EL (cell line): ENCODE data around the gene ELMO2.
A peak's percentile ranks its signal among the peaks of the same experiment; 100 is the strongest.

Experiments used
- DNase-seq: peaks from one replicate; pipeline ENCODE4 v3.0.0-alpha.2; 2016

The ELMO2 gene, protein sequence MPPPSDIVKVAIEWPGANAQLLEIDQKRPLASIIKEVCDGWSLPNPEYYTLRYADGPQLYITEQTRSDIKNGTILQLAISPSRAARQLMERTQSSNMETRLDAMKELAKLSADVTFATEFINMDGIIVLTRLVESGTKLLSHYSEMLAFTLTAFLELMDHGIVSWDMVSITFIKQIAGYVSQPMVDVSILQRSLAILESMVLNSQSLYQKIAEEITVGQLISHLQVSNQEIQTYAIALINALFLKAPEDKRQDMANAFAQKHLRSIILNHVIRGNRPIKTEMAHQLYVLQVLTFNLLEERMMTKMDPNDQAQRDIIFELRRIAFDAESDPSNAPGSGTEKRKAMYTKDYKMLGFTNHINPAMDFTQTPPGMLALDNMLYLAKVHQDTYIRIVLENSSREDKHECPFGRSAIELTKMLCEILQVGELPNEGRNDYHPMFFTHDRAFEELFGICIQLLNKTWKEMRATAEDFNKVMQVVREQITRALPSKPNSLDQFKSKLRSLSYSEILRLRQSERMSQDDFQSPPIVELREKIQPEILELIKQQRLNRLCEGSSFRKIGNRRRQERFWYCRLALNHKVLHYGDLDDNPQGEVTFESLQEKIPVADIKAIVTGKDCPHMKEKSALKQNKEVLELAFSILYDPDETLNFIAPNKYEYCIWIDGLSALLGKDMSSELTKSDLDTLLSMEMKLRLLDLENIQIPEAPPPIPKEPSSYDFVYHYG

DNA sequence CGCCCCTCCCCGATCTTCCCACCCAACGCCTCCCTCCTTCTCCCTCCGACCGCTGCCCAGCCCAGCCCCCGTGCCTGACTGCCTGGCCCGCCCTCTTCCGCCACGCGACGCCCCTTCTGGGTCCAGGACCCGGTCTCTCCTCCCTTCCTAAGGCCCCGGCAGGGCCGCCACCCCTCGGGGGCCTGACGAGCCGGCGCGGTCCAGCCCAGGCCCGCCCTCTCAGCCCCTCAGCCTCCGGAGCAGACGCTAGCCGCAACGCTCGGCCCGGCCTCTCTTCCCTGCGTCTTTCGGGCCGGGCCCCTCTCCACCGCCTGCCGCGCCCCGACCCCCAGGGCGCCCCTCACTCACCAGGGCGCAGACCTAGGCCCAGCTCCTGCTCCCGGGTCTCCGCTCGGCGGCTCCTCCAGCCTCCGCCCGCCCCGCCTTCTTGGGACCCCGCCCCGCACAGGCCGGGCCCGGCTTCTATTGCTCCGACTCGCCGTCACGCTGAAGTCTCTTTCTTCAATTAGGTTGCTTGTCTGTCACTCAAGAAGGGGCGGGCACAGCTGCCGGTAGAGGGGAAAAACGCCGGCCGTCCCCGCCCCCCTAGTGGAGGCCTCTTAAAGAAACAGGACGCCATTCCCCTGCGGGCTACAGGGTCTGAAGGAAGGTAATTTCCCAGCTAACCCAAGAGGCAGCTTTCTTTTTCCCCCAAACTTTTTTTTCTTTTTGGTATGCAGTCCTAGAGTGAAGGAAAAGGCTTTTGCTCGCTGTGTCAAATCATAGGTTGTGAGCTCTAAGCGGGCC lies at the start of gene ELMO2:
ELMO2 (minus strand) TSS at position 416 of the 786 bp plus-strand sequence. CDS start 12,133 bp downstream, outside the sequence.
- DNase-seq: peak; percentile 97

DNA sequence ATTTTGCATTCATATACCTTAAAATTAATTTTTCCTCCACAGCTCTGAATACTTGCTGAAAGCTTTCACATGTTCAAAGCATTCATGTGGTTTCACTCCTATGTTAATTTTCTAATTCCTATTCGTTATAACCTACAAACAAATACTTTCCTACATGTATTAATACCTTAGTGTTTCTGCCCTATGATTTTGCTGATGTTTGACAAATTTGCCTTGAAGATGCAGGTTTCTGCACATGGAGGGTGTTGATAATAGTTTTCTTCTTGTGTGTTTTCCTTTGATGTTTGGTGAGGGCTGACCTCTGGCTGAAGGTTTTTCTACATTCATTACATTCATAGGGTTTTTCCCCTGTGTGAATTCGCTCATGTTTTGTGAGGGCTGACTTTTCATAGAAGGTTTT lies 49.3 kb upstream of the ELMO2 start:
- no peak for DNase-seq

DNA sequence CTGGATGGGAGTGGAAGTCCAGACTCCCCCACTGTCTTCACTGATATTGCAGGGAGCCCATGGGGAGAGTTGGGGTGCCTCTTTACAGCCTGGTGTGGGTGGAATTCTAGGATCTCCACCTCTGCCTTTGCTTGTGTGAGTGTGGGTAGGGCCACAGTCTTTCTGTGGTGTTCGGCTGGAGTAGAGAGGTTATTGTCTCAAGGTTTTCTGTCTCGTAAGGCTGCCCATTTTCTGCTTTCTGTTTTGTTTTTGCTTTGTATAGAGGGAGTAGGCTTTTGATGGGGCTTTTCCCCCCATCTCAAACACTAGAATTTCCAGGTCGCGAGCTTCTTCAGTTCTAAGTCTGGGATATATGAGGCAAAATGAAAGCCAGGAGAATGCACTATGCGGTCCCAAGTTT lies 40.4 kb upstream of the ELMO2 start:
- no peak for DNase-seq

DNA sequence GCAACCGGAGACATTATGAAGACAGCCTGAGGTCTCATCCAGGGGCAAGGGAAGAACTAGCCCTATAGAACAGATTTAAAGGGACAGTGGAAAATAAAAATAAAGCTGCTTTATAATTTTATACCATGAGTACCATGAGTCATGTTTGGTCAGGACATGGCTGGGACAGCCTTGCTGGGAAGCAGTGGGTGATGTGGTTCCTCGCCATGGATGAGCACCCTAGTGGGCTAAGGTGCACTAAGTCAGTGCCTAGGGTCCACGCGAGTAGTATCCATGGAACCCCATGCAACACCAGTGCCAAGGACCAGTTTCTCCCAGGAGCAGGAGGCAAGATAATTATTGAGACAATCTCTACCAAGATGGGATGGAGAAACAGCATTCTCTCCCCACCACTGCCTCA lies 33.4 kb upstream of the ELMO2 start:
- no peak for DNase-seq

DNA sequence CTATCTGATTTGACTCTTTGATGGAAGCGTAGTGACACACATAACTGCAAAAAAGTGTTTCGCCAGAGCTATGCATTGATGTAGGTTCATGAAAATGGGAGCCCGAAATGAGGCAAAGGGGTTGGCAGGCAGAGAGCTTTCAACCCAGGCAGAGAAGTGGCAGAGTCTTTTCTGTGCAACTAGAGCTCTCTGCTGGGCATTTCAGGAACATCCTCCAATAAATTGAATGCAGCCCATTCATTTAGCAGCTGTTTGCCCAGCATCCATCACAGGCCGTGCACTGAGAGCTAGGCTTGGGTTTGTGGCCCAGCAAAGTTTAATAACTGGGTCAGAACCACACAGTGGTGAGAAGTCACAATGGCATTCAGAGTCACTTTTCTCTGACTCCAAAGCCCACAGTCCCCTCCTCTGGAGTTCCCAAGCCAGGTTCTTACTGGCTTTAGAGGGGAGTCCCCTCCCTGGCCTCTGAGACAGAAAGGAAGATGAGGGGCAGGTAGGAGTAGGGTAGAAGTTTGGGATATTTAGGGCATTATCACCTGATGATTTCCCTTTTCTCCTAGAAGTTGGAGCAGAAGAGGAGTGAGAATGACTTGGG lies 31.8 kb upstream of the ELMO2 start:
- DNase-seq: peak; percentile 37

DNA sequence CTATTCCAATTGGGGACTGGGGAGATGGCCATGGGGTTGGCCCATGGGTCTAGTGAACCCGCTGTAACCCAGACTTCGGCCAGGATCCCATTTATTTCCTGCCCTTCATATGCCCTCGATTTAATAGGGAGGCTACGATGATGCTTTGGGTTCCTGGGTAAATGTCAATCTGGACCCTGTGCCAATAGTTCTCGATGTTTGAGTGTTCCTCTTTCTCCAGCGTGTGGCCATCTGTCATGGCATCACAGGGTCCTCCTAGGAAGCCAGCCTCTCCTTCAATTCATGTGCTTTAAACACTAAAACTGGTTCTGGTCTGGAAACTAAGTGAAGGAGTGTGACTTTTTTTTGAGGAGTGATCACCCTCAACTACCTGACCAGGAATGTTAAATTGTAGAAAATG lies 28.7 kb upstream of the ELMO2 start:
- no peak for DNase-seq

DNA sequence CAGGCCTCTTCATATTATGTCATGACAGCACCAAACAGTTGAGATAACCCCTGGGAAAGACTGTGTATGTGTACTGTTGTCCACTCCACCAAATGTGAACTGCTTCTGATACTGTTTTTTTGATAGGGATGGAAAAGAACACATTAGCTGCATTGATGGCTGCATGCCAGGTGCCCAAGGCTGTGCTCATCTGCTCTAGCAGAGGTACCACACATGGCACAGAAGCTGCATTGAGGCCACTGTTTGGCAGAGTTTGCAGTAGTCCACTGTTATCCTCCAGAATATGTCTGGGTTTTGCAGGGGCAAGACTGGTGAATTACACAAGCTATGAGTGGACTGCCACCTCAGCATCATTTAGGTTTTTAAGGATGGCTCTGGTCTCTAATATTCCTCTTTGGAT lies 28.2 kb upstream of the ELMO2 start:
- no peak for DNase-seq

DNA sequence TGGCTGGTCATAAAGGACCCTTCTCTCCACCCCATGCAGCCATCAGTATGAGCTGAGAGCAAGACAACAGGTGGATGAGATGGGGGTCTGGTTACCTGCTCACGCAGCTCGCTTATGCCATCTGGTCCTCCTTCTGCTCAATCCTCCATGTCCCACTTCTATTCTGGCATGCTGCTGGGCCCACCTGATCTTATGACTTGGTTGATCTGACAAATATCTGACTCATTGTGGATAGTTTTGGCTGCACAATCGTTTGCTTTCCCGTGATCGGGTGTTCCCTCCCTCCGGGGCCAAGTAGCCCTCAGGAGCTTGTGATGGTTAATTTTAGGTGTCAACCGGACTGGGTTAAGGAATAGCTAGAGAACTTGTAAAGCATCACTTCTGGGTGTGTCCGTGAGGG lies 26.6 kb upstream of the ELMO2 start:
- no peak for DNase-seq

DNA sequence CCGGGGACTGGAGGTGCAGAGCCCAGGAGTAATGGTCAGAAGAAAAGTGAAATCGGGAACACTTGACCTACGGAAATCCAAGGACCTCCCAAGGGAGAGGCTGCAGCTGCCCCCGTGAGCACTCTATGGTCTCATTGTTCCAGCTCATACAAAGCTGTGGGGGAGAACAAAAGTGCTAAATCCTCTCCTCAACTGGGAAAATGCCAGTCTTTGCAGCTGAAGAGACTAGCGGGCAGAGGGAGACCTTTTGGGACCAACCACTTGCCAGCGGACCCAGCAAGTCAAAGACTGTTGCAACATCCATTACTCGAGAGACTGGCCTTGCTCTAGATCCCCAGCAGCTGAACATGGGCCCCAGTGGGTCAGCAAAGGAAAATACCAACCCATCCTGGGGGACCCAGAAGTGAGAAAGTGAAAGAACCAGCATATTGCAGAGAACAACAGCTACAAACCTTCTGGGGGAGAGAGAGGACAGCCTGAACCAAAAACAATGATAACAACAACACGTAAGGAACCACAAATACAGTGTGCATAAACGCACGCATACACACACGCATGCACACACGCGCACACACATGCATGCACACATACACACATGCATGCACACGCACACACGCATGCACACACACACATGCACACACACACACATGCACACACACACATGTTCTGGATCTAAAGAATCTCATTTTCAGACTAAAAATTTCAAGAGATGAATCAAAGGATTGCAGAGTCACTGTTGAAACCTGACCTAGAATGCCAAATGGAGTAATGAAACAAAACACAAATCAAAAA lies 24.7 kb upstream of the ELMO2 start:
- no peak for DNase-seq

DNA sequence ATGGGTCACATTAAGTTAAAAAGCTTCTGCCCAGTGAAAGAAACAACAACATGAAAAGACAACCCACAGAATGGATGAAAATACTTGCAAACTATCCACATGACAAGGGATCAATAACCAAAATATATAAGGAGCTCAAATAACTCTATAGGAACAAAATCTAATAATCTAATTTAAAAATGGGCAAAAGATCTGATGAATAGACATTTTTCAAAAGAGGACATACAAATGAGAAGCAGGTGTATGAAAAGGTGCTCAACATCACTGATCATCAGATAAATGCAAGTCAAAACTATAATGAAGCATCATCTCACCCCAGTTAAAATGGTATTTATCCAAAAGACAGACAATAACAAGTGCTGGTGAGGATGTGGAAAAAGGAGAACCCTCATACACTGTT lies 21.0 kb upstream of the ELMO2 start:
- no peak for DNase-seq

DNA sequence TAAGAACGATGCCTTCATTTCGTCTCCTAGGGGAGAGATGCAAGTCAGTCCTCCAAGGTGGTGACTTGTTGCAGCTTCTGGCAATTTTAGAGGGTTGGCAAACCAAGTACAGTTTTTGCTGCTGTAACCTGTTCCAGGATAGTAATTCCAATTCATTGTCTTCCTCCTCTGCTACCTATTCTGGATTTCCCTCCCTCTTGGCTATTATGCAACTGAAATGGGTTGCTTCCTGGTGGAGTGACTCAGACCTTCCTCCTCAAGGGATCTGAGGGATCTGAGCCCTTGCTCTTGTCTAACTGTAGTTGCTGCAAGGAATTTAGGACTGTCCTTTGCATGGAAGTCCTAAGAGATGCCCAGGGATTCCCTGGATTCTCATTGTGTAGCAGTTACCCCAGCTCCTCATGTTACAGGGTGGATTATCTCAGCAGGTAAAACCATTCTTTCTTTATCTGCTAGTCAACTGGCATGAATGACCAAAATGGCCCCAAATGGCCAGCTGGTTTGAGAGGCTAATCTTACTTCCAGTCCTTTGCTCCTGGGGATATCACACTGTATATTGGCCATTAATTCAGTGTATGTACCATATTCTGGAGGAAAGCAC lies 17.6 kb upstream of the ELMO2 start:
- DNase-seq: no peak

DNA sequence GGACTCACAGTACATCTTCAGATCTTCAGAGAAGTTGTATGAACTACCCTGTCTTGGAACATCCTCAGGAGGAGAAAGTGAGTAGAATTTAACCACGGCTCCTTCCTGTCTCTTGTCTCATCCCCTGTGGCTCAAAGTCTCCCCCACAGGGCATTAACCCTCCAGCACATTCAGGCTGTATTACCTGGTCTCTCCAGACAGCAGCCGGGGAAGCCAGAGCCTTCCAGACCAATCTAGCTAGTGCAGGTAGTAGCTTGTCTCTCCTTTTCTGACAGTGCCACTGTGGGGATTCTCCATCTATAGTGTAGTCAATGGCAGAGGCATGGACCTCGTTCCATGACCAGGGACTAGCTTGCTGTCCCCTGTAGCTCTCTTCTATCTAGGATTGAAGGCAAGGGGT lies 16.9 kb upstream of the ELMO2 start:
- DNase-seq: no peak

DNA sequence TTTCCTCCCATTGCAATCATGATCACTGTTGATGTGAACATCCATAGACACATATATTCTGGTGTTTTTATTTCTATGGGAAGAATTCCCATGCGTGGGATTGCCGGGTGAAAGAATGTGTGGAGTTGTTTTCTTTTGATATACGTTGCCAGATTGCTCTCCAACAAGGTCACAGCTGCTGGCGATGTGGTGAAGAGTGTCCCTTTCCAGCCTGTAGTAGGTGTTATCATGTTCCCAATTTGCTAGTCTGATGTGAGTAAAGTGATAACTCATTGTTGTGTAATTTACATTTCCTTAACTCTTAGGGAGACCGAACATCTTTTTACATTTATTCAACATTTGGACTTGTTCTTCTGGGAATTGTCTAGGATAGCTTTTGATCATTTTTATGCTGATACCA lies 14.5 kb upstream of the ELMO2 start:
- no peak for DNase-seq

DNA sequence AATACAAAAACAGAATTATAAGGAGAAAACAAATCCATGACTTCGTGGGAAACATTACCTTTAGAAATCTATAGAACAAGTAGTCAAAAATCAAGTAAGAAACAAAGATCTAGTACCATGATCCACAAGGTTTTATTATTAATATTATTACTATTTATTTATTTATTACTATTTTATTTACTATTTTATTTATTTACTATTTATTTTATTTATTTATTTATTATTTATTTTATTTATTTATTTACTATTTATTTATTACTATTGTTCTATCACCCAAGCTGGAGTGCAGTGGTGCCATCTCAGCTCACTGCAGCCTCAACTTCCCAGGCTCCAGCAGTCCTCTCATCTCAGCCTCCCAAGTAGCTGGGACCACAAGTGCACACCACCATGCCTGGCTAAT lies 13.5 kb upstream of the ELMO2 start:
- no peak for DNase-seq

DNA sequence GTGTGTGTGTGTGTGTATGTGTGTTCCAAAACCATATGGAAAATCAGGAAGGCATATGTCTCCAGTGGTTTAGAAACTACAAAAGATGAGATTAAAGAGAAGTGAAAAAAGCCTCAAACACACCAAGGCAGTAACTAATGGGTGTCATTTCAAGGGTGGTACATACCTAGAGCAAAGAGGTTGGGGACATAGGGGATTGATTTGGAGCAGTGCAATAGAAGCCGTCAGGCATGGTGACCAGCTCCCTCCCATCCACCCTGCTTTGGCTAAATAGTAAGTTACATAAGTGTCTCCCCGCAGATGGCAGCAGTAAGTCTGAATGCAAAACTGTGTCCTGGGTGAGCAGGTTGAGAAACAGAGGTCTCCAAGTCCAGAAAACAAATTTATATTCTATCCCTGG lies 10.4 kb upstream of the ELMO2 start:
- no peak for DNase-seq

DNA sequence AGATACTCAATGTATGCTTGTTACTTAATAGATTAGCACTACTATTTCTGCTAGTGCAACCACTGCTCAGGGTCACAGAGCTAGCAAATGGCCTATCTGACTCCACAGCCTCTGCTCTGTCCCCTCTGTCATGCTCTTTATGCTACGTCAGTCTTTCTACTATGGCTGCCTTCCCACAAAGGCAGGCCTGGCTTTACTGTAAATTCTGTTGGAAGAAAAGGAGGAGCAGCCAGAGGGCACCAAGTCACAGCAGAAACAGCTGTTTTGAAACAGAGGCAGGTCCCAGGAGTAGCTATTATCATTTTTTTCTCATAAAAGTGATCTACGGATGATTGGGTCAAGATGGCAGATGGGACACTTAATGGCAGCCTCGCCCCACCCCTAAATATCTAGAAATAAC lies 10.0 kb upstream of the ELMO2 start:
- DNase-seq: no peak

DNA sequence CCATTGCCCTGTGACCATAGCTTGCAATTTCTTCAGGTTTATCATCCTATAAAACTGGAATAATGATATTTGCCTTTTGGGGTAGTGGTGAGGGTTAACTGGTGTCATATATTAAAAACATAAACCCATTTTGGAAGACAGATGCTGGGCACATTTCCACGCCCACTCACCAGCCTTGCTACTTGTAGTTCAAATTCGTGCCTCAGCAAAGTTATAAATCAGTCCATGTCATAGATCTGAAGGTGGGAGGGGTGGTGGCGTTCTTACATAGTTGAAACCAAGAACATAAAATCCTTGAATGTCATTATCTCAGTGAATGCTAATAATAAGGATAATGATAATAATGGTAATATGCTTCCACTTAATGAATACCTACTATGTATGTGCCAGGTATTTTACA lies 9.4 kb upstream of the ELMO2 start:
- no peak for DNase-seq

DNA sequence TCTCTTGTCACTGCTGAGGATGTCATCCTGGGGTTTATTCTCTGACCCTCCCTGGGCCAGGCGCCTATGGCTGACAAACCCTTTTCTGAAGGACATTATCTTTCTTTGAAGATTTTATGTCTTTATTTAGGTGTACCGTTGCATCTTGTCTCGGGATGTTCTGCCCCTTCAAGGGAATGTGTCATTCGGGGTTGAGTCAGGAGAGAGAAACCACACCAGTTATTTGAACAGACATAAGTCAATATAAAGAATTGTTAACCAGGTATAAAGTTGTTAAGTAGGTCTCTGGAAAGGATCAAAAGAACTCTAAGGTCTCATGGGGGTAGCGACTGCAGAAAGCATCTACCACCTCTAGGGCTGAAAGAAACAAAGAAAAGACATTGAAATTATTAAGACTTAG lies 8.2 kb upstream of the ELMO2 start:
- DNase-seq: no peak

DNA sequence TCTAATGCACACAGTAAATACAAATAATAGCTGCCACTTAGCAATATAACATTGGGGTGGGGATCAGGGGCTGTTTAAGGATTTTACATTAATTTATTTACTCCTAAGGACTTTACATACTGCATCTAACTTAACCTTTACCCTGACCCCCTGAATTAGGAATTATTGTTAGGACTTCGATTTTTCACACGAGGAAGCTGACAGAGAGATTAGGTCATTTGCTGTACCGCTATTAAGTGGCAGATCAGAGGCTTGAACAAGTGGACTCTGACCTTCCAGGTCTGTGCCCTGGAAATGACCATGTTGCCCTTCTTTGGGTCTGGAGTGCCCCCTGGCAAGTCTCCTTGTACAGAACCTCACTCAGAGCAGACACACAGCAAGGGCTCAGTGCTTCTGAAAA lies 5.2 kb upstream of the ELMO2 start:
- DNase-seq: no peak

DNA sequence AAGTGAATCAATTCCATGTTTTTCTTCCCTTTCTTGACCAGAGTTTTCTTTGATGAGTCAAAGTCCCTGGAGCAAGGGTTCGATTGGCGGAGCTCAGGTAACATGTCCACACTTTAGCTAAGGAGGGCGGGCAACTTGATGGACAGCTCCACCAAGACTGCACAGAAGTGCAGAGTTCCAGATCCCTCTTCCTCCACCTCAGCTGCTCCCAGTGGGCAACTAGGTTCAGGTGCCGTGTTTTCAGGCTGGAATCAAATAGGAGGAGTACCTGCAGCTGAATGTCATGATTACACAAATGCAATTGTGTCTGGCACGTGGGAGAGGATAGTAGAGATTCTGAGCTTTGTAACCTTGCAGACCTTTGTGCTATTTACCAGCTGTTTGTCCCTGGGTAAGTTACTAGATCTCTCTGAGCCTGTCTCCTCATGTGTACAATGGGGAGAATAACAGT lies 1.9 kb upstream of the ELMO2 start:
- DNase-seq: no peak

DNA sequence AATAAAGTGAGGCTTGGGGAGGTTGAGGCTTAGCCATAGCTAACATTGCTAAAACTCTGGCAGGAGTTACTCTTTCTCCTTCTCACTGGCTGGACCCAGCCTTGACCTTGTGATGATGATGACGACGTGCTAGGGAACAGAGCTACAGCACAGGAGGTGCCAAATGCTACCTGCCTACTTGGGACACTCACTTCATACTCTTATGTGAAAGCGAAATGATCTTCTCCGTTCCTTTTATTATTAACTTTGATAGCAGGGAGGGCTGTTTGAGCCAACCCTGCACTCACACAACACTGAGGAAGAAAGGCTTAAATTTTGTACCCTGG lies 1.2 kb upstream of the ELMO2 start:
- no peak for DNase-seq

DNA sequence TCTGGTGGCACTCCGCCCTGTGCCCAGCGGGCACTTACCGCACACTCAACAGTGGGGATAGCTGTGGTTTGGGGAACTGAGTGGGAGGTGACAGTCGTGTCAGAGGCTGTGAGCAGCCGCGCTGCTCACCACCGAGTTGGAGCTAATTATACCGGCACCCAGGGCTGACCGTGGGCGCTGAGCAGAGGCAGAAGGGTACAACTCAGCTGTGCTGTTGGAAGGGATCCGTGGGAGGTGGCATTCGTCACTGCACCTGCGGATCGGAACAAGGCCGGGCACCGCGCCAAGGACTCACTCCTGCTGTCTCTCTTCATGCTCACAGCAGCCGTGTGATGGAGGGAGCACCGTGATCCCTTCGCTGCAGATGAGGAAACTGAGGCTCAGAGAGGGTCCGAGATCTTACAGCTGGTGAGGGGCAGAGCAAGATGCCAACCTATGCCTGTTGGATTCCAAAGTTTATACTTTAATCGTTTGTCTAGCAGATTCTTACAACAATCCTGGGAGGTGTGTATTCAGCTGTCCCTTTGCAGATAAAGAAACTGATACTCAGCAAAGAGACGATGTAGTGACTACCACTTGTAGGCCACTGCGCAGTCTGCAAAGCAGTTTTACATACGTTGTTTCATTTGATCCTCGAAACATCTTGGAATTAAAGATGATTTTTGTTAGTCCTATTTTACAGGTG lies 713 bp upstream of the ELMO2 start:
- DNase-seq: no peak
